ENCODE data around the gene COA6.

- TF ChIP-seq POLR2AphosphoS5 (IDR thresholded peaks at IDR 0.05; ENCODE audit: borderline replicate concordance, low read depth, low read length) (no peak), EZH2 (IDR thresholded peaks at IDR 0.05) (no peak), FOXP2 (optimal IDR thresholded peaks at IDR 0.05; ENCODE audit: control extremely low read depth, extremely low read length, insufficient read depth) (no peak)
Observed at GRCh38 chr1:234371414-234371813, 1.8 kb upstream of the COA6 start.
